Activated naive CD4-positive, alpha-beta T cell treated with anti-CD3 and anti-CD28 coated beads for 36 hours (primary cell): ENCODE data around the gene TSR2. TPM values are rescaled to one million over a fixed set of nuclear protein-coding genes. Genes with fewer than 3 reads are reported as not detected.
"Not testable (repeated sequence)": the region's sequence is repeated elsewhere in the genome, so short reads cannot be mapped to it uniquely, and the experiment has no call there.

Experiments used
- CTCF ChIA-PET: fragments of 350-600 bp; sonication (Branson Sonifier 250); formaldehyde crosslinking; loops from one replicate; lab custom pipeline; 2021; ENCODE audit warnings: antibody characterized with exemption; lab: Charles Lee
- DNase-seq: peaks from one replicate; pipeline ENCODE4 v3.0.0-alpha.2; 2020
- H3K27ac Mint-ChIP-seq: one replicate; pipeline ENCODE4 v1.8.0; 2021; ENCODE audit warnings: mild to moderate bottlenecking, mixed read lengths
- H3K27me3 Mint-ChIP-seq: one replicate; pipeline ENCODE4 v1.8.0; 2021; ENCODE audit warnings: low read depth, mixed read lengths
- H3K36me3 Mint-ChIP-seq: one replicate; pipeline ENCODE4 v1.8.0; 2021; ENCODE audit warnings: low read depth, mixed read lengths
- H3K4me1 Mint-ChIP-seq: one replicate; pipeline ENCODE4 v1.8.0; 2021; ENCODE audit warnings: low read depth, mixed read lengths
- H3K4me3 Mint-ChIP-seq: one replicate; pipeline ENCODE4 v1.8.0; 2021; ENCODE audit warnings: mild to moderate bottlenecking, moderate library complexity, mixed read lengths
- H3K9me3 Mint-ChIP-seq: one replicate; pipeline ENCODE4 v1.8.0; 2021; ENCODE audit warnings: mixed read lengths
- intact Hi-C: fragments of 100-400 bp; cut with micrococcal nuclease; formaldehyde crosslinking; loops from one replicate; pipeline ENCODE4 v1.15.1; 2023
- total RNA-seq, 2 experiments: library from RNA; stranded (reverse); gene quantifications; one replicate each; pipeline ENCODE4 v1.2.3, GENCODE V29; 2021

Gene TSR2
- total RNA-seq, 2 experiments from 2014 or later, result 24.4 to 26.1 TPM

GRCh38 chrX:54482839-54483593, 42.8 kb downstream of the TSR2 start:
- intact Hi-C loops, result no loop called here
- H3K27me3 Mint-ChIP-seq, result no peaks in the 10 kb centered on the region
- CTCF ChIA-PET, result no interaction called here
- no peaks in the 10 kb centered on the region for H3K9me3 Mint-ChIP-seq
- H3K27ac Mint-ChIP-seq, result no peak overlapping the region
- H3K36me3 Mint-ChIP-seq, result no peaks in the 10 kb centered on the region
- H3K4me1 Mint-ChIP-seq, result no peaks in the 10 kb centered on the region
- no peak overlapping the region for H3K4me3 Mint-ChIP-seq
- no peak for DNase-seq

- no peaks in the 10 kb centered on the region for H3K4me1 Mint-ChIP-seq
- H3K9me3 Mint-ChIP-seq, result no peaks in the 10 kb centered on the region
- H3K27me3 Mint-ChIP-seq, result no peaks in the 10 kb centered on the region
- intact Hi-C loops, result no loop called here
- H3K4me3 Mint-ChIP-seq, result no peak overlapping the region
- CTCF ChIA-PET, result no interaction called here
- no peak overlapping the region for H3K27ac Mint-ChIP-seq
- no peak for DNase-seq
- H3K36me3 Mint-ChIP-seq, result no peaks in the 10 kb centered on the region
These were observed 43.7 kb downstream of the TSR2 start for GRCh38 chrX:54483946-54484345.

- no peak overlapping the region for H3K4me3 Mint-ChIP-seq
- no peaks in the 10 kb centered on the region for H3K27me3 Mint-ChIP-seq
- H3K36me3 Mint-ChIP-seq, result no peaks in the 10 kb centered on the region
- H3K4me1 Mint-ChIP-seq, result no peaks in the 10 kb centered on the region
- intact Hi-C loops, result no loop called here
- no peak overlapping the region for H3K27ac Mint-ChIP-seq
- H3K9me3 Mint-ChIP-seq, result no peaks in the 10 kb centered on the region
- CTCF ChIA-PET, result no interaction called here
- DNase-seq, result no peak
These were observed 44.5 kb downstream of the TSR2 start for GRCh38 chrX:54484666-54485065.

GRCh38 chrX:54489819-54490218, 49.6 kb downstream of the TSR2 start:
- H3K9me3 Mint-ChIP-seq, CTCF ChIA-PET, intact Hi-C loops, H3K4me3 Mint-ChIP-seq, H3K27ac Mint-ChIP-seq, H3K27me3 Mint-ChIP-seq, H3K36me3 Mint-ChIP-seq, DNase-seq, H3K4me1 Mint-ChIP-seq: not testable (repeated sequence)

- DNase-seq, result no peak
- intact Hi-C loops, result no loop called here
- Mint-ChIP-seq H3K9me3 (no peaks in the 10 kb centered on the region), H3K27ac (no peak overlapping the region), H3K4me3 (no peak overlapping the region), H3K36me3 (no peaks in the 10 kb centered on the region), H3K27me3 (peaks cover 14% of the 10 kb centered on the region), H3K4me1 (peaks cover 1% of the 10 kb centered on the region)
- CTCF ChIA-PET, result no interaction called here
These were observed 52.1 kb downstream of the TSR2 start for GRCh38 chrX:54492340-54492739.

GRCh38 chrX:54494166-54494988, 54.2 kb downstream of the TSR2 start:
- Mint-ChIP-seq H3K4me3 (peak overlapping the region; percentile 65), H3K36me3 (no peaks in the 10 kb centered on the region), H3K27ac (no peak overlapping the region), H3K4me1 (peaks cover 1% of the 10 kb centered on the region), H3K27me3 (peaks cover 17% of the 10 kb centered on the region), H3K9me3 (no peaks in the 10 kb centered on the region)
- CTCF ChIA-PET, result no interaction called here
- intact Hi-C loops, result no loop called here
- no peak for DNase-seq

Other genes with a start within 250 kb of the TSR2 start
- under 1 TPM; 0.25 to 0.60 TPM for gene WNK3, start 82.4 kb upstream of the TSR2 start, total RNA-seq
- under 1 TPM; 0.30 to 0.38 TPM for gene FGD1, start 55.8 kb downstream of the TSR2 start, total RNA-seq
- 10 to 100 TPM; 47.6 to 47.9 TPM for gene GNL3L, start 89.8 kb downstream of the TSR2 start, total RNA-seq